Right lobe of liver (tissue), 6 donors: ENCODE measurements around the gene STRC. TPM values are rescaled to one million over a fixed set of nuclear protein-coding genes. Genes with fewer than 3 reads are reported as not detected.
"Not testable (repeated sequence)": the region's sequence is repeated elsewhere in the genome, so short reads cannot be mapped to it uniquely, and the experiment has no call there.

Experiments
- ATAC-seq, 4 donors: fragments of 200-7000 bp; cut with Tn5 transposase; one replicate each; pipeline ENCODE4 v1.9.1; 2020; ENCODE audit warnings: mild to moderate bottlenecking in 4 of 4, moderate library complexity in 4 of 4
- DNase-seq, 3 donors: peaks; one replicate each; pipeline ENCODE4 v3.0.0-alpha.2; 2020
- H3K27ac ChIP-seq, 3 donors: fragments of 200-600 bp; one replicate each; pipeline ENCODE4 v1.8.0; 2022
- H3K27me3 ChIP-seq, 2 donors: fragments of 200-600 bp; one replicate each; pipeline ENCODE4 v1.8.0; 2022
- H3K36me3 ChIP-seq, 4 donors: fragments of 200-600 bp; sonication (generic) in 1 of 4; one replicate each; pipeline versions ENCODE4 v1.5.1 to v1.8.0; 2017 to 2022; ENCODE audit warnings: control low read depth in 1 of 4
- H3K4me1 ChIP-seq, 4 donors: fragments of 200-600 bp; sonication (generic) in 1 of 4; one replicate each; pipeline versions ENCODE4 v1.5.1 to v1.8.0; 2017 to 2022; ENCODE audit warnings: control low read depth in 1 of 4
- H3K4me3 ChIP-seq, 3 donors: fragments of 200-600 bp; one replicate each; pipeline ENCODE4 v1.8.0; 2022
- H3K9me3 ChIP-seq, 4 donors: fragments of 200-600 bp; sonication (generic) in 1 of 4; one replicate each; pipeline versions ENCODE4 v1.5.1 to v1.8.0; 2017 to 2022; ENCODE audit warnings: control low read depth in 1 of 4
- POLR2A ChIP-seq: fragments of 450-650 bp; IDR thresholded peaks from one replicate; pipeline ENCODE4 v1.6.1; 2017; ENCODE audit warnings: antibody characterized with exemption, mild to moderate bottlenecking
- WGBS: methylation state at CpG from one replicate; pipeline ENCODE4 v1.1.6; 2018; ENCODE audit warnings: low coverage, low lambda C conversion rate; ENCODE audit not compliant: insufficient coverage; ENCODE audit errors: missing lambda C conversion rate; 5-methylcytosine and 5-hydroxymethylcytosine counted together
- intact Hi-C, 2 donors: fragments of 100-400 bp; cut with DNase I; formaldehyde crosslinking; loops; one replicate each; pipeline versions ENCODE4 v1.11.2 to v1.14.1; 2022
- long read RNA-seq: library from polyadenylated mRNA; unstranded; transcript quantifications from one replicate; pipeline ENCODE4 v2.0.0, GENCODE V29; 2019
- total RNA-seq, 6 experiments: library from RNA; depleted of rRNA in 2 of 6; stranded (reverse); fragments of >200 nt in 2 of 6; fragmentation: NEBNext Ultra II Directional in 3 of 6; extraction: Animal tissue kit (Norgen Biotek cat#: 25700) in 3 of 6; gene quantifications; one replicate each; pipeline versions ENCODE4 v1.1.0 to v1.2.4, GENCODE V29; 2016 to 2023
- TF ChIP-seq, protein P1 (sequence below), 4 donors: fragments of 200-600 bp in 3 of 4; fragments of 450-650 bp in 1 of 4; IDR thresholded peaks; one replicate each; pipeline versions ENCODE4 v1.5.1 to v1.8.0; 2016 to 2022; ENCODE audit warnings: antibody characterized with exemption in 4 of 4, mild to moderate bottlenecking in 2 of 4
- donor health status: DM: no; HTN: yes; CAD: no.
- donor health status: DM: no; HTN: no; CAD: no.
- donor health status: DM: no; HTN: no; CAD: no.
- donor health status: DM: no; HTN: yes; CAD: no.
- donor health status: DM: no; HTN: yes; CAD: no.

Gene STRC
- 1 to 10 TPM in 2 of 6 experiments, under 1 TPM in 3, not detected in 1; 0.11 to 1.4 (median 0.83) TPM for total RNA-seq
- long read RNA-seq, result 0 reads

- WGBS, result no CpG with 5 or more reads among the region's 2 CpGs
- H3K9me3 ChIP-seq, H3K4me3 ChIP-seq, ATAC-seq, DNase-seq, H3K27me3 ChIP-seq, H3K27ac ChIP-seq, intact Hi-C loops, H3K4me1 ChIP-seq, H3K36me3 ChIP-seq: not testable (repeated sequence)
These were observed at the start of gene STRC for GRCh38 chr15:43618700-43619099. TSS of gene STRC (minus strand) at chr15:43618800. CDS start at chr15:43618722, 78 bp downstream.

DNA sequence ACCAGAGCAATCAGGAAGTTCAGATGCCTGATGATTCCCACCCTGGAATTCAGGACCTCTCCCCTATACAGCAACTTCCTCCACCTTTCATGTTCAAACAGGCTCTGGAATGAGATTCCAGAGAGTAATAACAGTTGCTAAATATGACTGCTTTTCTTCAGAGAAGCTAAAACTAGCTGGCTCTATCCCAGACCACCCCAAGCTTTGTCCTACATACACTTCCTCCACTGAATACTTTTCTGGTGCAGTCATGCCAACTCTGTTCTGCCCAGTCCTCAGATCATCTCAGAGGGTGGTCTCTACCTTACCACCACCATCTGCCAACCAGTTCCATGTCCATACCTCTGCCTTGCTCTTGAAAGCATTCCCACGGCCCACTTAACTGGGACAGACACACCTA, 47.6 kb upstream of the STRC start:
- ATAC-seq, H3K4me1 ChIP-seq, DNase-seq, H3K9me3 ChIP-seq, H3K27me3 ChIP-seq, intact Hi-C loops, H3K4me3 ChIP-seq, H3K36me3 ChIP-seq, H3K27ac ChIP-seq: not testable (repeated sequence)
- no CpG with 5 or more reads among the region's 1 CpG for WGBS

DNA sequence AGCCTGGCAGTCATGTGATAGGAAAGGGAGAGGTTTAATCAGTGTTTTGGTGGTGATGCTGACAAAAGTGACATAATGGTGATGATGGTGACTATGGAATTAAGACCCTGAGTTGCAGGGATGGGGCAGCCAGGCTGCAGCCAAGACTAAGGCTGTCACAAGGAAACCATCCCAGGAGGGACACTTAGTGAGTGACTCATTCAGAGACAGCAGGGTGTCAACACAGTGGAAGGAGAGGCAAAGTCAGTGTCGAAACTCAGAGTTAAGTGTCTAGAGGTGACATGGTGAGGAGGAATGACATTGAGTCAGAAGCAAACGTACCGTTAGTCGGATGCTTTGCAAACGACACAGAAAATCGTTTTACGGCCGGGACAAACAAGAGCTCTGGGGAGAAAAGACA, 44.7 kb upstream of the STRC start:
- no CpG with 5 or more reads among the region's 8 CpGs for WGBS
- H3K4me1 ChIP-seq, DNase-seq, H3K27me3 ChIP-seq, H3K36me3 ChIP-seq, intact Hi-C loops, H3K4me3 ChIP-seq, ATAC-seq, H3K9me3 ChIP-seq, H3K27ac ChIP-seq: not testable (repeated sequence)

GRCh38 chr15:43662293-43662692, 43.7 kb upstream of the STRC start:
- H3K27me3 ChIP-seq, H3K4me1 ChIP-seq, ATAC-seq, H3K4me3 ChIP-seq, H3K36me3 ChIP-seq, H3K9me3 ChIP-seq, H3K27ac ChIP-seq, DNase-seq, intact Hi-C loops: not testable (repeated sequence)
- WGBS, result no CpG with 5 or more reads among the region's 2 CpGs

GRCh38 chr15:43659727-43660126, 41.1 kb upstream of the STRC start:
- H3K9me3 ChIP-seq, intact Hi-C loops, H3K27ac ChIP-seq, H3K27me3 ChIP-seq, H3K4me1 ChIP-seq, H3K36me3 ChIP-seq, ATAC-seq, H3K4me3 ChIP-seq, DNase-seq: not testable (repeated sequence)
- no CpG with 5 or more reads among the region's 10 CpGs for WGBS

GRCh38 chr15:43649430-43649926, 30.9 kb upstream of the STRC start:
- not testable (repeated sequence) for H3K4me1 ChIP-seq
- peak in 2 of 4 donors; percentile 13 to 28 for ATAC-seq
- 91% methylated on average over 6 of the region's 16 CpGs for WGBS

DNA sequence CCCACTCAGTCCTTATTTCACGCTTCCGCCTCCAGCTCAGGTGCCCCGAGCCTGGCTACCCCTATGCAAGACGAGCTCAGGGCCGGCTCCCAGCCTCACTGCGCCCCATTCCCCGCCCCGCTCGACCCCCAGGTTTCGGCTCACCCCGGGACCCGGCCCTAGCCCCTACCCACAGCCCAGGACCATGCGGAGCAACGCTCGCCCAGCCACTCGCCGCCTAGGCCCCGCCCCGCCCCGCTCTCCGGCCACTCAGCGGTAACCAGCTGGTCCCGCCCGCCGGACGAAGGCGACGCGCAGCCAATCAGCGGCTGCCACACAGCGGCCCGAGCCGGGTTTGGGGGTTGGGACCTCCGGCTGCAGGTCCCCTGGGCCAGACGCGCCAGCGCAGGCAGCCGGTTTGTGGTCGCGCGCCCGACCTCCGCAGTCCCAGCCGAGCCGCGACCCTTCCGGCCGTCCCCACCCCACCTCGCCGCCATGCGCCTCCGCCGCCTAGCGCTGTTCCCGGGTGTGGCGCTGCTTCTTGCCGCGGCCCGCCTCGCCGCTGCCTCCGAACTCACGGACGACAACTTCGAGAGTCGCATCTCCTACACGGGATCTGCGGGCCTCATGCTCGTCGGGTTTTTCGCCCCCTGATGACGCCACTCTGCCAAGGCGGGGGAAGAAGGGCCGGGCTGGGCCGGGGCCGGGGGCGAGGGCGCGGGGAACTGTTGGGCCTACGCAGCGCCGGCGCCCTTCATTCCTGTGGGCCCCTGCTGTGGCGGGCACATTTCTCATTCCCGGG, 30.2 kb upstream of the STRC start, which contains the start of gene CATSPER2:
Gene CATSPER2 (minus strand): TSS at position 196 of the 781 bp plus-strand sequence. CDS start 783 bp downstream, outside the sequence.
- no peak within 1 kb of the TSS for H3K27ac ChIP-seq
- H3K9me3 ChIP-seq, result no peaks in the 10 kb centered on the region
- TF ChIP-seq POLR2A, result no peak
- TF ChIP-seq, protein P1, sequence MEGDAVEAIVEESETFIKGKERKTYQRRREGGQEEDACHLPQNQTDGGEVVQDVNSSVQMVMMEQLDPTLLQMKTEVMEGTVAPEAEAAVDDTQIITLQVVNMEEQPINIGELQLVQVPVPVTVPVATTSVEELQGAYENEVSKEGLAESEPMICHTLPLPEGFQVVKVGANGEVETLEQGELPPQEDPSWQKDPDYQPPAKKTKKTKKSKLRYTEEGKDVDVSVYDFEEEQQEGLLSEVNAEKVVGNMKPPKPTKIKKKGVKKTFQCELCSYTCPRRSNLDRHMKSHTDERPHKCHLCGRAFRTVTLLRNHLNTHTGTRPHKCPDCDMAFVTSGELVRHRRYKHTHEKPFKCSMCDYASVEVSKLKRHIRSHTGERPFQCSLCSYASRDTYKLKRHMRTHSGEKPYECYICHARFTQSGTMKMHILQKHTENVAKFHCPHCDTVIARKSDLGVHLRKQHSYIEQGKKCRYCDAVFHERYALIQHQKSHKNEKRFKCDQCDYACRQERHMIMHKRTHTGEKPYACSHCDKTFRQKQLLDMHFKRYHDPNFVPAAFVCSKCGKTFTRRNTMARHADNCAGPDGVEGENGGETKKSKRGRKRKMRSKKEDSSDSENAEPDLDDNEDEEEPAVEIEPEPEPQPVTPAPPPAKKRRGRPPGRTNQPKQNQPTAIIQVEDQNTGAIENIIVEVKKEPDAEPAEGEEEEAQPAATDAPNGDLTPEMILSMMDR (IDR thresholded peaks at IDR 0.05), result no peak
- ATAC-seq (peak in 1 of 4 donors; percentile 51), DNase-seq (no peak)
- no peaks in the 10 kb centered on the region for H3K4me1 ChIP-seq
- no peak within 1 kb of the TSS for H3K4me3 ChIP-seq
- intact Hi-C loops, result no loop called here
- 93% methylated on average over 35 of the region's 85 CpGs for WGBS
- no peaks in the 10 kb centered on the region for H3K36me3 ChIP-seq
- no peaks in the 10 kb centered on the region for H3K27me3 ChIP-seq

More at GRCh38 chr15:43649430-43649926, 30.9 kb upstream of the STRC start:
- H3K36me3 ChIP-seq, H3K27ac ChIP-seq, H3K27me3 ChIP-seq, DNase-seq, intact Hi-C loops, H3K9me3 ChIP-seq, H3K4me3 ChIP-seq: not testable (repeated sequence)

DNA sequence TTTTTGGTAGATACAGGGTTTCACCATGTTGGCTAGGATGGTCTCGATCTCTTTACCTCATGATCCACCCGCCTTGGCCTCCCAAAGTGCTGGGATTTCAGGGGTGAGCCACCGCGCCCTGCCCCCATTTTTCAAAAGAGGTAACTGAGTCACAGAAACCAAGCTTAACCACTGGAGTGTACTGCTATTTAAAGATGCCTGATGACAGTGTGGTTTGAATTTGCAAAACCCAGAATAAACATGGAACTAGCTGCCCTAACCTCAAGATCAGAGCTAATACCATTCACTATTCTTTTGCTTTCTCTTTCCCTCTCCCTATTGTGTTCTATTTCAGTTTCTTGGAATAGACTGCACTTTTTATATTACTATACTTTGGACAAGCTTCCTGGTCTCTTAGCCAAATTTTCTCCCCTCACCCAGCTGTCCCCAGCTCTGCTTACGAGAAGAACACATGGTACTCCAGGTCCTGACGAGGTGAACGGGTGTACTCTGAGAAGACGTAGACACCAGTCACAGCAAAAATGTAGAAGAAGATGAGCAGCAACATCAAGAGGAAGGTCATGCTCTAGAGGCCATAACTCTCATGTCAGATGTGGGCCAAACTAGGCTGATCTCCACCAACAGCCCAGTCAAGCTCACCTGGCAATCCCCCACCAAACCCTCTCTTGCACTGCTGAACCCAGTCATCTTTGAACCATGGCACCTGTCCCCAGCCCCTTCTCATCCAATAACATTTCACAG, 20.0 kb upstream of the STRC start:
- DNase-seq, H3K4me1 ChIP-seq, H3K27me3 ChIP-seq, H3K9me3 ChIP-seq, intact Hi-C loops, H3K36me3 ChIP-seq, ATAC-seq, H3K4me3 ChIP-seq, H3K27ac ChIP-seq: not testable (repeated sequence)
- WGBS, result 78% methylated on average over 6 of the region's 8 CpGs

GRCh38 chr15:43626937-43627336, 8.3 kb upstream of the STRC start:
- H3K4me3 ChIP-seq, ATAC-seq, H3K36me3 ChIP-seq, H3K9me3 ChIP-seq, intact Hi-C loops, DNase-seq, H3K27ac ChIP-seq, H3K27me3 ChIP-seq, H3K4me1 ChIP-seq: not testable (repeated sequence)
